ENCODE results near the gene CELSR3. TPM values are rescaled to one million over a fixed set of nuclear protein-coding genes. Genes with fewer than 3 reads are reported as not detected.

The CELSR3 gene
- total and polyA plus RNA-seq, 2 donors, result 0.48 to 0.79 TPM

GRCh38 chr3:48607519-48607918, 55.2 kb downstream of the CELSR3 start:
- Histone ChIP-seq H3K27ac (ENCODE audit: low read depth) (no peak overlapping the region), H3K36me3 (ENCODE audit: insufficient read depth) (peaks cover 5% of the 10 kb centered on the region), H3K4me1 (ENCODE audit: insufficient read depth) (no peaks in the 10 kb centered on the region), H3K4me3 (ENCODE audit: low read depth, low read length) (no peak overlapping the region)
- DNase-seq (ENCODE audit: extremely low spot score), result no peak
- 94% methylated on average over 5 of the region's 5 CpGs for WGBS

GRCh38 chr3:48601622-48601994, 61.1 kb downstream of the CELSR3 start:
- DNase-seq (ENCODE audit: extremely low spot score), result no peak
- H3K27ac ChIP-seq (ENCODE audit: low read depth), result no peak overlapping the region
- H3K4me3 ChIP-seq (ENCODE audit: low read depth, low read length), result no peak overlapping the region
- H3K4me1 ChIP-seq (ENCODE audit: insufficient read depth), result no peaks in the 10 kb centered on the region
- 78% methylated on average over 2 of the region's 2 CpGs for WGBS
- peaks cover 6% of the 10 kb centered on the region for H3K36me3 ChIP-seq (ENCODE audit: insufficient read depth)

- no peak for DNase-seq (ENCODE audit: extremely low spot score)
- H3K4me3 ChIP-seq (ENCODE audit: low read depth, low read length), result no peak overlapping the region
Observed at GRCh38 chr3:48600711-48601621, 61.7 kb downstream of the CELSR3 start.

GRCh38 chr3:48599509-48600285, 63.0 kb downstream of the CELSR3 start:
- H3K4me1 ChIP-seq (ENCODE audit: insufficient read depth), result no peaks in the 10 kb centered on the region
- H3K36me3 ChIP-seq (ENCODE audit: insufficient read depth), result peaks cover 4% of the 10 kb centered on the region
- peak overlapping the region; percentile 51 for H3K27ac ChIP-seq (ENCODE audit: low read depth)
- WGBS, result 90% methylated on average over 12 of the region's 12 CpGs
- H3K4me3 ChIP-seq (ENCODE audit: low read depth, low read length), result no peak overlapping the region
- DNase-seq (ENCODE audit: extremely low spot score), result no peak

More at GRCh38 chr3:48600711-48601621, 61.7 kb downstream of the CELSR3 start:
- Histone ChIP-seq H3K36me3 (ENCODE audit: insufficient read depth) (peaks cover 6% of the 10 kb centered on the region), H3K27ac (ENCODE audit: low read depth) (no peak overlapping the region), H3K4me1 (ENCODE audit: insufficient read depth) (no peaks in the 10 kb centered on the region)
- WGBS, result 93% methylated on average over 19 of the region's 19 CpGs

- Histone ChIP-seq H3K4me1 (ENCODE audit: insufficient read depth) (no peaks in the 10 kb centered on the region), H3K36me3 (ENCODE audit: insufficient read depth) (peaks cover 4% of the 10 kb centered on the region), H3K27ac (ENCODE audit: low read depth) (peak overlapping the region; percentile 51), H3K4me3 (ENCODE audit: low read depth, low read length) (no peak overlapping the region)
- WGBS, result 54% methylated on average over 11 of the region's 11 CpGs
- DNase-seq (ENCODE audit: extremely low spot score), result peak; percentile 65
Observed at GRCh38 chr3:48599077-48599501, 63.6 kb downstream of the CELSR3 start.

- DNase-seq (ENCODE audit: extremely low spot score), result peak; percentile 75
- Histone ChIP-seq H3K4me1 (ENCODE audit: insufficient read depth) (no peaks in the 10 kb centered on the region), H3K27ac (ENCODE audit: low read depth) (peak overlapping the region; percentile 69), H3K36me3 (ENCODE audit: insufficient read depth) (peaks cover 4% of the 10 kb centered on the region), H3K4me3 (ENCODE audit: low read depth, low read length) (no peak overlapping the region)
- WGBS, result 21% methylated on average over 5 of the region's 5 CpGs
Observed at GRCh38 chr3:48598323-48599076, 64.2 kb downstream of the CELSR3 start.

- 89% methylated on average over 6 of the region's 6 CpGs for WGBS
- peaks cover 1% of the 10 kb centered on the region for H3K36me3 ChIP-seq (ENCODE audit: insufficient read depth)
- no peak for DNase-seq (ENCODE audit: extremely low spot score)
Observed at GRCh38 chr3:48597408-48597800, 65.3 kb downstream of the CELSR3 start.

GRCh38 chr3:48596676-48597407, 65.8 kb downstream of the CELSR3 start:
- H3K4me3 ChIP-seq (ENCODE audit: low read depth, low read length), result no peak overlapping the region
- WGBS, result 74% methylated on average over 8 of the region's 8 CpGs
- peak overlapping the region; percentile 69 for H3K27ac ChIP-seq (ENCODE audit: low read depth)
- peaks cover 1% of the 10 kb centered on the region for H3K36me3 ChIP-seq (ENCODE audit: insufficient read depth)
- DNase-seq (ENCODE audit: extremely low spot score), result no peak
- H3K4me1 ChIP-seq (ENCODE audit: insufficient read depth), result no peaks in the 10 kb centered on the region

More at GRCh38 chr3:48597408-48597800, 65.3 kb downstream of the CELSR3 start:
- no peak overlapping the region for H3K4me3 ChIP-seq (ENCODE audit: low read depth, low read length)
- peak overlapping the region; percentile 69 for H3K27ac ChIP-seq (ENCODE audit: low read depth)
- H3K4me1 ChIP-seq (ENCODE audit: insufficient read depth), result no peaks in the 10 kb centered on the region

GRCh38 chr3:48596157-48596556, 66.5 kb downstream of the CELSR3 start:
- no peak overlapping the region for H3K4me3 ChIP-seq (ENCODE audit: low read depth, low read length)
- WGBS, result 77% methylated on average over 5 of the region's 5 CpGs
- H3K36me3 ChIP-seq (ENCODE audit: insufficient read depth), result peaks cover 1% of the 10 kb centered on the region
- no peak for DNase-seq (ENCODE audit: extremely low spot score)
- no peaks in the 10 kb centered on the region for H3K4me1 ChIP-seq (ENCODE audit: insufficient read depth)
- H3K27ac ChIP-seq (ENCODE audit: low read depth), result peak overlapping the region; percentile 39

GRCh38 chr3:48595526-48596121, 67.1 kb downstream of the CELSR3 start:
- peak; percentile 28 for DNase-seq (ENCODE audit: extremely low spot score)
- no peaks in the 10 kb centered on the region for H3K4me1 ChIP-seq (ENCODE audit: insufficient read depth)
- peak overlapping the region; percentile 39 for H3K27ac ChIP-seq (ENCODE audit: low read depth)
- no peak overlapping the region for H3K4me3 ChIP-seq (ENCODE audit: low read depth, low read length)
- peaks cover 1% of the 10 kb centered on the region for H3K36me3 ChIP-seq (ENCODE audit: insufficient read depth)
- 22% methylated on average over 10 of the region's 10 CpGs for WGBS

- Histone ChIP-seq H3K4me1 (ENCODE audit: insufficient read depth) (no peaks in the 10 kb centered on the region), H3K27ac (ENCODE audit: low read depth) (peak within 1 kb of the TSS; percentile 39), H3K36me3 (ENCODE audit: insufficient read depth) (peaks cover 1% of the 10 kb centered on the region), H3K4me3 (ENCODE audit: low read depth, low read length) (peak within 1 kb of the TSS; percentile 38)
- 9% methylated on average over 35 of the region's 35 CpGs for WGBS
- DNase-seq (ENCODE audit: extremely low spot score), result no peak
Observed at GRCh38 chr3:48595075-48595525, 67.6 kb downstream of the CELSR3 start, which contains the start of gene COL7A1. Gene COL7A1 (minus strand): TSS chr3:48595329. CDS start chr3:48595159, 170 bp downstream.

GRCh38 chr3:48594417-48595049, 68.2 kb downstream of the CELSR3 start:
- no peak overlapping the region for H3K27ac ChIP-seq (ENCODE audit: low read depth)
- peaks cover 1% of the 10 kb centered on the region for H3K36me3 ChIP-seq (ENCODE audit: insufficient read depth)
- peak overlapping the region; percentile 38 for H3K4me3 ChIP-seq (ENCODE audit: low read depth, low read length)
- 31% methylated on average over 39 of the region's 39 CpGs for WGBS
- H3K4me1 ChIP-seq (ENCODE audit: insufficient read depth), result no peaks in the 10 kb centered on the region
- no peak for DNase-seq (ENCODE audit: extremely low spot score)

Measured in urinary bladder (tissue), 4 donors.